Fibroblast of pulmonary artery (primary cell): ENCODE results near the gene CLSTN3.

Source experiments
- DNase-seq: peaks from one replicate; pipeline ENCODE4 v3.0.0-alpha.2; 2010; ENCODE audit warnings: low read depth
- H3K4me3 ChIP-seq: replicated peaks from 2 replicates; pipeline ENCODE4 v1.5.1; 2011; ENCODE audit warnings: low read depth, mild to moderate bottlenecking, control low read depth, low read length, moderate library complexity
- TF ChIP-seq, protein P1 (sequence below): IDR thresholded peaks from 2 replicates; pipeline ENCODE4 v1.5.1; 2011; ENCODE audit warnings: mild to moderate bottlenecking, control low read depth, low read length, inconsistent platforms; ENCODE audit errors: missing control alignments

CLSTN3 gene

DNA sequence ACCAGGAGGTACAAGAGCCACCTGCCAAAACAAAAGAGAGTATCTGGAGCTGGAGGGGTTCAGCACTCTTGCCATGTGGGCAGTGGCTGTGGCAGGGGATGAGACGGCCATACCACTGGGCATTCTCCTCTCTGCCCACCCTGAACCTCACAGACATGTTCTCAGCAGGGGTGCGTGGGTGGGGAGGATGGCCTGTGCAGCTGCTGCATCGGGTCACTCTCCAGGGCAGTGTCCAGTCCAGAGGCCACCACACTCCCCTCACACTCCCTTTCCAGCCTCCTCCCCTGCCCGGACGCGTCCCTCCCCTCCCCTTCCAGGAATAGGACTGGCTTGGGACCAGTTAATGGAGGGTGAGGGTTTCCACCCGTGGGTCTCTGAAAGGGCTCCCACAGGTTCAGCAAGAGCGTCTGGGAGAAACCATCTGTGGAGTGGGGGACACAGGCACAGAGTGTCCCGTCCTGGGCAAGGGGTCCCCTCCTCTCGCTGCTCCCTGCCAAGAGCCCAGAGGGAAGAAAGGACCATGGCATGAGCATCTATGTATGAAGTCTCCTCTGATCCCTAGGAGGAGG is 38.4 kb upstream of the CLSTN3 start:
- TF ChIP-seq, protein P1, sequence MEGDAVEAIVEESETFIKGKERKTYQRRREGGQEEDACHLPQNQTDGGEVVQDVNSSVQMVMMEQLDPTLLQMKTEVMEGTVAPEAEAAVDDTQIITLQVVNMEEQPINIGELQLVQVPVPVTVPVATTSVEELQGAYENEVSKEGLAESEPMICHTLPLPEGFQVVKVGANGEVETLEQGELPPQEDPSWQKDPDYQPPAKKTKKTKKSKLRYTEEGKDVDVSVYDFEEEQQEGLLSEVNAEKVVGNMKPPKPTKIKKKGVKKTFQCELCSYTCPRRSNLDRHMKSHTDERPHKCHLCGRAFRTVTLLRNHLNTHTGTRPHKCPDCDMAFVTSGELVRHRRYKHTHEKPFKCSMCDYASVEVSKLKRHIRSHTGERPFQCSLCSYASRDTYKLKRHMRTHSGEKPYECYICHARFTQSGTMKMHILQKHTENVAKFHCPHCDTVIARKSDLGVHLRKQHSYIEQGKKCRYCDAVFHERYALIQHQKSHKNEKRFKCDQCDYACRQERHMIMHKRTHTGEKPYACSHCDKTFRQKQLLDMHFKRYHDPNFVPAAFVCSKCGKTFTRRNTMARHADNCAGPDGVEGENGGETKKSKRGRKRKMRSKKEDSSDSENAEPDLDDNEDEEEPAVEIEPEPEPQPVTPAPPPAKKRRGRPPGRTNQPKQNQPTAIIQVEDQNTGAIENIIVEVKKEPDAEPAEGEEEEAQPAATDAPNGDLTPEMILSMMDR = no peak
- H3K4me3 ChIP-seq = peak overlapping the region; percentile 84
- DNase-seq = peak; percentile 38

DNA sequence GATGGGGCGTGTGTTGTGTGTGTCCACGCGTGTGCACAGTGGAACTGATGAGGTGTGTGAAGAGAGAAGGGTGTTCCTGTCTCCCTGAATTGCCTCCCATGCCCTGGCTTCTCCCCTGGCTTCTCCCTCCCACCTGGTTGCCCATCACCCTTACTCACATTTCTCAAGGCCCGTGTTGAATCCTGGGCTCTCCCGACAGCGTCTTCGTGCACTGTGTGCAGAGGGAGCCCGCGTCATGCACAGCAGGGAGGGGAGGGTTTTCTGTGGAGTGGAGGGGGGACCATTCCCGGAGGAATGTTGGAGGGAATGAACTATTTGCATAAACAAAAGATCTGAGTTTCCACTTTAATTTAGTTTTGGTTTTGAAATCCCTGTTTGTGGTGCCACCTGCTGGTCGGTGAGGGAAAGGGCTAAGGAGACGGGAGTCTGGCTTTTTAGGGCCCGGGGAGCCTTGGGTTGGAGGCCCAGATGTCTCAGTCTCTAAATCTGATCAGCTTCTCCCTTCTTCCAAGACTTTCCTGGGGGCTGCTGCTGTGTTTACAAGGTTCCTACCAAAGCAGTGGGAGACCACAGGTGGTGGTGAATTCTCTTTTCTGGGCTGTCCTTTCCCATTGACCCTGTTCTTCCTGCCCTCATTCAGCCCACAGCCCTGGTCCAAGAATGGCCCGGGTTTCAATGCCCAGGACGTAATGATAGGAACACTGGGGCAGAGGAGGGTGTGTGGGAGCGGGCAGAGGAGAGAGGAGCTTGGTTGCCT is 37.8 kb upstream of the CLSTN3 start, which contains the start of gene C1R:
Gene C1R (minus strand): TSS at position 217 of the 757 bp plus-strand sequence. CDS start 57 bp downstream, at position 160.
- TF ChIP-seq, protein P1 = peak; percentile 86
- H3K4me3 ChIP-seq = peak within 1 kb of the TSS; percentile 84
- peak; percentile 95 for DNase-seq

DNA sequence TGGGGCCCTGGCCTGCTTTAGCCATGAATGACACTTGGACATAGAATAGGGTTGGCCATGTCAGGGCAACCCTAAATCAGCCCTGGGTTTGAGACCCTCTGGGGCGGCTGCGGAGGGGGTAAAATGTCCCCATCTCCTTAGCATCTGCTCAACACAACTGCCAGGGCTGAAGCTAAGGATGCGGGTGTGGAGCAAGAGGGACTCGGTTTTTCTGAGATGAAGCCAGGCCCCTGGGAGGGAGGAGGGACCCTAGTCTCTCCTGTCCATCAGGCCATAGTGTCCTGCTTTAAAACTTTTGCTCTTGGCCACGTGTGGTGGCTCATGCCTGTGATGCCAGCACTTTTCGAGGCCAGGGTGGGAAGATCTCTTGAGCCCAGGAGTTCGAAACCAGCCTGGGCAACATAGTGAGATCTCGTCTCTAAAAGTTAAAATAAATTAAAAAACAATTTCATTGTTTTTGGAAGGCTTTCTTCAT is 37.1 kb upstream of the CLSTN3 start:
- no peak for DNase-seq
- H3K4me3 ChIP-seq = no peak overlapping the region
- TF ChIP-seq, protein P1 = no peak

DNA sequence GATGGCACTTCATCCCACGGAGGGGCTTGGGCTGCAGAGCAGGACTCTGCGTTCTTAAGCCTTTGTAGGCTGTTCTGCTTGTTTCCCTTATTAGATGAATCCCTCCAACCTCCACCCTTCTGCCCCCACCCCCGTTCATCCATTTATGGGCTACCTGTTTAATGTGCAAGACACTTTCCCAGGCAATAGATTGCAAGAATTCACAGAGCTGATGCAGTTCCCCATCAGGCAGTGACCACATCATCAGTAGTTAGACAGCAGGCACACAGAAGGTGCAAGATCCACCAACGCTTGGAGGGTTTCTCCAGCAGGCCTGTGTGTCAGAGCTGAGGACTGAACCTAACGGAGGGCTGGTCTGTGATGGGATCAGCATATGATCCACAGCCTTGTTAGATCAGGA is 36.7 kb upstream of the CLSTN3 start:
- no peak overlapping the region for H3K4me3 ChIP-seq
- TF ChIP-seq, protein P1 = no peak

GRCh38 chr12:7093892-7094291 is 36.3 kb upstream of the CLSTN3 start:
- DNase-seq = peak; percentile 14
- H3K4me3 ChIP-seq = no peak overlapping the region
- TF ChIP-seq, protein P1 = no peak

More for the DNA sequence above, 36.7 kb upstream of the CLSTN3 start:
- no peak for DNase-seq

GRCh38 chr12:7096006-7096932 is 33.9 kb upstream of the CLSTN3 start:
- TF ChIP-seq, protein P1 = no peak
- no peak for DNase-seq
- H3K4me3 ChIP-seq = no peak overlapping the region
